Measurements from ENCODE around the gene MDM1.

GRCh38 chr12:68271346-68271745 is 60.8 kb downstream of the MDM1 start:
- no peak for TF ChIP-seq CTCF (tag by site-specific recombination; IDR thresholded peaks at IDR 0.05)
- TF ChIP-seq PRDM6 (tag by site-specific recombination; IDR thresholded peaks at IDR 0.05): no peak
- TF ChIP-seq ZNF423 (tag by site-specific recombination; IDR thresholded peaks at IDR 0.05): no peak
- no peak for TF ChIP-seq ZBTB10 (tag by site-specific recombination; IDR thresholded peaks at IDR 0.05)
- TF ChIP-seq REST (tag by site-specific recombination; IDR thresholded peaks at IDR 0.05): no peak
- no peak for TF ChIP-seq ZNF639 (tag by site-specific recombination; IDR thresholded peaks at IDR 0.05)
- TF ChIP-seq PRDM1 (tag by site-specific recombination; IDR thresholded peaks at IDR 0.05): no peak
- no peak for TF ChIP-seq ZNF292 (tag by site-specific recombination; IDR thresholded peaks at IDR 0.05; ENCODE audit: borderline replicate concordance, low read depth)
- TF ChIP-seq ZEB2 (tag by site-specific recombination; IDR thresholded peaks at IDR 0.05): no peak
- TF ChIP-seq PRDM4 (tag by site-specific recombination; IDR thresholded peaks at IDR 0.05): no peak
- no peak for TF ChIP-seq ZNF221 (tag by site-specific recombination; IDR thresholded peaks at IDR 0.05; ENCODE audit: borderline replicate concordance)
- TF ChIP-seq ZNF398 (tag by site-specific recombination; IDR thresholded peaks at IDR 0.05): no peak
- no peak for TF ChIP-seq ZNF311 (tag by site-specific recombination; IDR thresholded peaks at IDR 0.05; ENCODE audit: borderline replicate concordance)

All from HEK293 (cell line).